HEK293 (cell line): Measurements from ENCODE around the gene EYA2.

ENCODE experiments used
- CTCF ChIA-PET: fragments of 350-600 bp; formaldehyde crosslinking; extraction: SDS; loops from one replicate; lab custom pipeline; 2021; ENCODE audit warnings: antibody characterized with exemption; lab: Yijun Ruan, JAX
- POLR2A ChIA-PET: fragments of 300-600 bp; formaldehyde crosslinking; extraction: SDS; loops from one replicate; lab custom pipeline; 2020; ENCODE audit warnings: antibody characterized with exemption, inconsistent platforms; lab: Yijun Ruan, JAX
- H3K27ac ChIP-seq: fragments of 200-500 bp; sonication (Bioruptor generic); 2 replicates; pipeline ENCODE4 v1.5.1; 2014; ENCODE audit warnings: low read depth, low read length, control low read depth, inconsistent platforms; ENCODE audit errors: extremely low read depth
- H3K36me3 ChIP-seq, 2 experiments: fragments of 200-500 bp in 1 of 2; sonication (Bioruptor generic) in 1 of 2; 1 replicate in 1 of 2; 2 replicates in 1 of 2; pipeline ENCODE4 v1.5.1; 2014 to 2017; ENCODE audit warnings: inconsistent platforms in 2 of 2, low read length in 2 of 2; ENCODE audit not compliant: control insufficient read depth in 2 of 2, insufficient read depth in 1 of 2
- H3K4me1 ChIP-seq: fragments of 200-500 bp; sonication (Bioruptor generic); 2 replicates; pipeline ENCODE4 v1.5.1; 2014; ENCODE audit warnings: mild to moderate bottlenecking, low read length, inconsistent platforms; ENCODE audit not compliant: control insufficient read depth, insufficient read depth
- H3K4me3 ChIP-seq: 2 replicates; pipeline ENCODE4 v1.5.1; 2011; ENCODE audit warnings: low read depth, mild to moderate bottlenecking, control low read depth, low read length, moderate library complexity
- H3K9me3 ChIP-seq: fragments of 200-500 bp; sonication (Bioruptor generic); 2 replicates; pipeline ENCODE4 v1.5.1; 2014; ENCODE audit warnings: low read depth, low read length, inconsistent platforms; ENCODE audit not compliant: control insufficient read depth, insufficient read depth
- KLF16 ChIP-seq: fragments of 450-650 bp; formaldehyde crosslinking; IDR thresholded peaks from 2 replicates; pipeline ENCODE4 v1.5.1; 2017; ENCODE audit warnings: missing biosample characterization, missing genetic modification characterization
- ZBTB8A ChIP-seq: fragments of 450-650 bp; formaldehyde crosslinking; IDR thresholded peaks from 2 replicates; pipeline ENCODE4 v1.5.1; 2016; ENCODE audit warnings: missing biosample characterization, missing genetic modification characterization
- ZFP41 ChIP-seq: fragments of 450-650 bp; formaldehyde crosslinking; IDR thresholded peaks from 2 replicates; pipeline ENCODE4 v1.5.1; 2016; ENCODE audit warnings: missing biosample characterization, missing genetic modification characterization, borderline replicate concordance
- ZNF19 ChIP-seq: fragments of 450-650 bp; formaldehyde crosslinking; IDR thresholded peaks from 2 replicates; pipeline ENCODE4; 2016; ENCODE audit warnings: missing biosample characterization, missing genetic modification characterization, low read depth
- ZNF26 ChIP-seq: fragments of 450-650 bp; formaldehyde crosslinking; IDR thresholded peaks from 2 replicates; pipeline ENCODE4 v1.5.1; 2016; ENCODE audit warnings: missing biosample characterization, missing genetic modification characterization
- ZNF292 ChIP-seq: fragments of 450-650 bp; formaldehyde crosslinking; IDR thresholded peaks from 2 replicates; pipeline ENCODE4 v1.5.1; 2016; ENCODE audit warnings: low read depth, missing biosample characterization, missing genetic modification characterization, borderline replicate concordance
- ZNF544 ChIP-seq: fragments of 450-650 bp; formaldehyde crosslinking; IDR thresholded peaks from 2 replicates; pipeline ENCODE4 v1.5.0; 2017; ENCODE audit warnings: missing biosample characterization, missing genetic modification characterization
- ZNF548 ChIP-seq: fragments of 450-650 bp; formaldehyde crosslinking; IDR thresholded peaks from 2 replicates; pipeline ENCODE4 v1.5.1; 2016; ENCODE audit warnings: missing biosample characterization, missing genetic modification characterization
- ZNF639 ChIP-seq: fragments of 450-650 bp; formaldehyde crosslinking; IDR thresholded peaks from 2 replicates; pipeline ENCODE4 v1.5.1; 2016; ENCODE audit warnings: missing biosample characterization, missing genetic modification characterization
- TF ChIP-seq, protein P1 (sequence below): fragments of 450-650 bp; formaldehyde crosslinking; IDR thresholded peaks from 2 replicates; pipeline ENCODE4 v1.5.1; 2016; ENCODE audit warnings: missing biosample characterization, missing genetic modification characterization, borderline replicate concordance
- TF ChIP-seq, protein P2 (sequence below): fragments of 450-650 bp; formaldehyde crosslinking; IDR thresholded peaks from 2 replicates; pipeline ENCODE4 v1.5.1; 2016; ENCODE audit warnings: missing biosample characterization, missing genetic modification characterization, low read depth
- TF ChIP-seq, protein P3 (sequence below): fragments of 450-650 bp; formaldehyde crosslinking; IDR thresholded peaks from 2 replicates; pipeline ENCODE4 v1.5.1; 2016; ENCODE audit warnings: missing biosample characterization, missing genetic modification characterization, low read depth
- TF ChIP-seq, protein P4 (sequence below): fragments of 450-650 bp; formaldehyde crosslinking; IDR thresholded peaks from 2 replicates; pipeline ENCODE4 v1.5.1; 2016; ENCODE audit warnings: missing biosample characterization, missing genetic modification characterization, borderline replicate concordance
- TF ChIP-seq, protein P5 (sequence below): fragments of 450-650 bp; formaldehyde crosslinking; IDR thresholded peaks from 2 replicates; pipeline ENCODE4 v1.5.1; 2016; ENCODE audit warnings: missing biosample characterization, missing genetic modification characterization
- TF ChIP-seq, protein P6 (sequence below): fragments of 450-650 bp; formaldehyde crosslinking; IDR thresholded peaks from 2 replicates; pipeline ENCODE4 v1.5.1; 2017; ENCODE audit warnings: missing biosample characterization, missing genetic modification characterization

Gene EYA2

GRCh38 chr20:47055699-47056369 lies 161.2 kb downstream of the EYA2 start (continued):
- TF ChIP-seq, protein P1, sequence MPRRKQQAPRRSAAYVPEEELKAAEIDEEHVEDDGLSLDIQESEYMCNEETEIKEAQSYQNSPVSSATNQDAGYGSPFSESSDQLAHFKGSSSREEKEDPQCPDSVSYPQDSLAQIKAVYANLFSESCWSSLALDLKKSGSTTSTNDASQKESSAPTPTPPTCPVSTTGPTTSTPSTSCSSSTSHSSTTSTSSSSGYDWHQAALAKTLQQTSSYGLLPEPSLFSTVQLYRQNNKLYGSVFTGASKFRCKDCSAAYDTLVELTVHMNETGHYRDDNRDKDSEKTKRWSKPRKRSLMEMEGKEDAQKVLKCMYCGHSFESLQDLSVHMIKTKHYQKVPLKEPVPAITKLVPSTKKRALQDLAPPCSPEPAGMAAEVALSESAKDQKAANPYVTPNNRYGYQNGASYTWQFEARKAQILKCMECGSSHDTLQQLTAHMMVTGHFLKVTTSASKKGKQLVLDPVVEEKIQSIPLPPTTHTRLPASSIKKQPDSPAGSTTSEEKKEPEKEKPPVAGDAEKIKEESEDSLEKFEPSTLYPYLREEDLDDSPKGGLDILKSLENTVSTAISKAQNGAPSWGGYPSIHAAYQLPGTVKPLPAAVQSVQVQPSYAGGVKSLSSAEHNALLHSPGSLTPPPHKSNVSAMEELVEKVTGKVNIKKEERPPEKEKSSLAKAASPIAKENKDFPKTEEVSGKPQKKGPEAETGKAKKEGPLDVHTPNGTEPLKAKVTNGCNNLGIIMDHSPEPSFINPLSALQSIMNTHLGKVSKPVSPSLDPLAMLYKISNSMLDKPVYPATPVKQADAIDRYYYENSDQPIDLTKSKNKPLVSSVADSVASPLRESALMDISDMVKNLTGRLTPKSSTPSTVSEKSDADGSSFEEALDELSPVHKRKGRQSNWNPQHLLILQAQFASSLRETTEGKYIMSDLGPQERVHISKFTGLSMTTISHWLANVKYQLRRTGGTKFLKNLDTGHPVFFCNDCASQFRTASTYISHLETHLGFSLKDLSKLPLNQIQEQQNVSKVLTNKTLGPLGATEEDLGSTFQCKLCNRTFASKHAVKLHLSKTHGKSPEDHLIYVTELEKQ (tag by site-specific recombination), result no peak
- no peak for TF ChIP-seq ZBTB8A (tag by site-specific recombination)
- no peak for TF ChIP-seq ZNF292 (tag by site-specific recombination)
- no peak for TF ChIP-seq ZNF19

- H3K4me1 ChIP-seq, result no peaks in the 10 kb centered on the region
- H3K9me3 ChIP-seq, result no peaks in the 10 kb centered on the region
- no peaks in the 10 kb centered on the region for H3K36me3 ChIP-seq
- H3K4me3 ChIP-seq, result no peak overlapping the region
- ChIA-PET POLR2A (no interaction called here), CTCF (no interaction called here)
- H3K27ac ChIP-seq, result no peak overlapping the region
- no peak for TF ChIP-seq ZNF544 (tag by site-specific recombination)
- TF ChIP-seq, protein P2, sequence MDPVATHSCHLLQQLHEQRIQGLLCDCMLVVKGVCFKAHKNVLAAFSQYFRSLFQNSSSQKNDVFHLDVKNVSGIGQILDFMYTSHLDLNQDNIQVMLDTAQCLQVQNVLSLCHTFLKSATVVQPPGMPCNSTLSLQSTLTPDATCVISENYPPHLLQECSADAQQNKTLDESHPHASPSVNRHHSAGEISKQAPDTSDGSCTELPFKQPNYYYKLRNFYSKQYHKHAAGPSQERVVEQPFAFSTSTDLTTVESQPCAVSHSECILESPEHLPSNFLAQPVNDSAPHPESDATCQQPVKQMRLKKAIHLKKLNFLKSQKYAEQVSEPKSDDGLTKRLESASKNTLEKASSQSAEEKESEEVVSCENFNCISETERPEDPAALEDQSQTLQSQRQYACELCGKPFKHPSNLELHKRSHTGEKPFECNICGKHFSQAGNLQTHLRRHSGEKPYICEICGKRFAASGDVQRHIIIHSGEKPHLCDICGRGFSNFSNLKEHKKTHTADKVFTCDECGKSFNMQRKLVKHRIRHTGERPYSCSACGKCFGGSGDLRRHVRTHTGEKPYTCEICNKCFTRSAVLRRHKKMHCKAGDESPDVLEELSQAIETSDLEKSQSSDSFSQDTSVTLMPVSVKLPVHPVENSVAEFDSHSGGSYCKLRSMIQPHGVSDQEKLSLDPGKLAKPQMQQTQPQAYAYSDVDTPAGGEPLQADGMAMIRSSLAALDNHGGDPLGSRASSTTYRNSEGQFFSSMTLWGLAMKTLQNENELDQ, result no peak
- TF ChIP-seq, protein P3, sequence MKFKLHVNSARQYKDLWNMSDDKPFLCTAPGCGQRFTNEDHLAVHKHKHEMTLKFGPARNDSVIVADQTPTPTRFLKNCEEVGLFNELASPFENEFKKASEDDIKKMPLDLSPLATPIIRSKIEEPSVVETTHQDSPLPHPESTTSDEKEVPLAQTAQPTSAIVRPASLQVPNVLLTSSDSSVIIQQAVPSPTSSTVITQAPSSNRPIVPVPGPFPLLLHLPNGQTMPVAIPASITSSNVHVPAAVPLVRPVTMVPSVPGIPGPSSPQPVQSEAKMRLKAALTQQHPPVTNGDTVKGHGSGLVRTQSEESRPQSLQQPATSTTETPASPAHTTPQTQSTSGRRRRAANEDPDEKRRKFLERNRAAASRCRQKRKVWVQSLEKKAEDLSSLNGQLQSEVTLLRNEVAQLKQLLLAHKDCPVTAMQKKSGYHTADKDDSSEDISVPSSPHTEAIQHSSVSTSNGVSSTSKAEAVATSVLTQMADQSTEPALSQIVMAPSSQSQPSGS, result no peak
- no peak for TF ChIP-seq ZNF26 (tag by site-specific recombination)
- TF ChIP-seq ZNF548, result no peak
- TF ChIP-seq, protein P4, sequence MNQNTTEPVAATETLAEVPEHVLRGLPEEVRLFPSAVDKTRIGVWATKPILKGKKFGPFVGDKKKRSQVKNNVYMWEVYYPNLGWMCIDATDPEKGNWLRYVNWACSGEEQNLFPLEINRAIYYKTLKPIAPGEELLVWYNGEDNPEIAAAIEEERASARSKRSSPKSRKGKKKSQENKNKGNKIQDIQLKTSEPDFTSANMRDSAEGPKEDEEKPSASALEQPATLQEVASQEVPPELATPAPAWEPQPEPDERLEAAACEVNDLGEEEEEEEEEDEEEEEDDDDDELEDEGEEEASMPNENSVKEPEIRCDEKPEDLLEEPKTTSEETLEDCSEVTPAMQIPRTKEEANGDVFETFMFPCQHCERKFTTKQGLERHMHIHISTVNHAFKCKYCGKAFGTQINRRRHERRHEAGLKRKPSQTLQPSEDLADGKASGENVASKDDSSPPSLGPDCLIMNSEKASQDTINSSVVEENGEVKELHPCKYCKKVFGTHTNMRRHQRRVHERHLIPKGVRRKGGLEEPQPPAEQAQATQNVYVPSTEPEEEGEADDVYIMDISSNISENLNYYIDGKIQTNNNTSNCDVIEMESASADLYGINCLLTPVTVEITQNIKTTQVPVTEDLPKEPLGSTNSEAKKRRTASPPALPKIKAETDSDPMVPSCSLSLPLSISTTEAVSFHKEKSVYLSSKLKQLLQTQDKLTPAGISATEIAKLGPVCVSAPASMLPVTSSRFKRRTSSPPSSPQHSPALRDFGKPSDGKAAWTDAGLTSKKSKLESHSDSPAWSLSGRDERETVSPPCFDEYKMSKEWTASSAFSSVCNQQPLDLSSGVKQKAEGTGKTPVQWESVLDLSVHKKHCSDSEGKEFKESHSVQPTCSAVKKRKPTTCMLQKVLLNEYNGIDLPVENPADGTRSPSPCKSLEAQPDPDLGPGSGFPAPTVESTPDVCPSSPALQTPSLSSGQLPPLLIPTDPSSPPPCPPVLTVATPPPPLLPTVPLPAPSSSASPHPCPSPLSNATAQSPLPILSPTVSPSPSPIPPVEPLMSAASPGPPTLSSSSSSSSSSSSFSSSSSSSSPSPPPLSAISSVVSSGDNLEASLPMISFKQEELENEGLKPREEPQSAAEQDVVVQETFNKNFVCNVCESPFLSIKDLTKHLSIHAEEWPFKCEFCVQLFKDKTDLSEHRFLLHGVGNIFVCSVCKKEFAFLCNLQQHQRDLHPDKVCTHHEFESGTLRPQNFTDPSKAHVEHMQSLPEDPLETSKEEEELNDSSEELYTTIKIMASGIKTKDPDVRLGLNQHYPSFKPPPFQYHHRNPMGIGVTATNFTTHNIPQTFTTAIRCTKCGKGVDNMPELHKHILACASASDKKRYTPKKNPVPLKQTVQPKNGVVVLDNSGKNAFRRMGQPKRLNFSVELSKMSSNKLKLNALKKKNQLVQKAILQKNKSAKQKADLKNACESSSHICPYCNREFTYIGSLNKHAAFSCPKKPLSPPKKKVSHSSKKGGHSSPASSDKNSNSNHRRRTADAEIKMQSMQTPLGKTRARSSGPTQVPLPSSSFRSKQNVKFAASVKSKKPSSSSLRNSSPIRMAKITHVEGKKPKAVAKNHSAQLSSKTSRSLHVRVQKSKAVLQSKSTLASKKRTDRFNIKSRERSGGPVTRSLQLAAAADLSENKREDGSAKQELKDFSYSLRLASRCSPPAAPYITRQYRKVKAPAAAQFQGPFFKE (tag by site-specific recombination), result no peak
- no peak for TF ChIP-seq ZNF639 (tag by site-specific recombination)
- no peak for TF ChIP-seq ZFP41 (tag by site-specific recombination)
- TF ChIP-seq KLF16 (tag by site-specific recombination), result no peak
- TF ChIP-seq, protein P5, sequence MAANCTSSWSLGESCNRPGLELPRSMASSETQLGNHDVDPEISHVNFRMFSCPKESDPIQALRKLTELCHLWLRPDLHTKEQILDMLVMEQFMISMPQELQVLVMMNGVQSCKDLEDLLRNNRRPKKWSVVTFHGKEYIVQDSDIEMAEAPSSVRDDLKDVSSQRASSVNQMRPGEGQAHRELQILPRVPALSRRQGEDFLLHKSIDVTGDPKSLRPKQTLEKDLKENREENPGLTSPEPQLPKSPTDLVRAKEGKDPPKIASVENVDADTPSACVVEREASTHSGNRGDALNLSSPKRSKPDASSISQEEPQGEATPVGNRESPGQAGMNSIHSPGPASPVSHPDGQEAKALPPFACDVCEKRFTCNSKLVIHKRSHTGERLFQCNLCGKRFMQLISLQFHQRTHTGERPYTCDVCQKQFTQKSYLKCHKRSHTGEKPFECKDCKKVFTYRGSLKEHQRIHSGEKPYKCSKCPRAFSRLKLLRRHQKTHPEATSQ (tag by site-specific recombination), result no peak
- TF ChIP-seq, protein P6, sequence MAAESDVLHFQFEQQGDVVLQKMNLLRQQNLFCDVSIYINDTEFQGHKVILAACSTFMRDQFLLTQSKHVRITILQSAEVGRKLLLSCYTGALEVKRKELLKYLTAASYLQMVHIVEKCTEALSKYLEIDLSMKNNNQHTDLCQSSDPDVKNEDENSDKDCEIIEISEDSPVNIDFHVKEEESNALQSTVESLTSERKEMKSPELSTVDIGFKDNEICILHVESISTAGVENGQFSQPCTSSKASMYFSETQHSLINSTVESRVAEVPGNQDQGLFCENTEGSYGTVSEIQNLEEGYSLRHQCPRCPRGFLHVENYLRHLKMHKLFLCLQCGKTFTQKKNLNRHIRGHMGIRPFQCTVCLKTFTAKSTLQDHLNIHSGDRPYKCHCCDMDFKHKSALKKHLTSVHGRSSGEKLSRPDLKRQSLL, result no peak
Measured at GRCh38 chr20:47057661-47058060, 163.0 kb downstream of the EYA2 start.
